NK-92 treated with Interleukin-12 subunit alpha and Interleukin-12 subunit beta, amount 100 ng/mL, for 24 hours (cell line): ENCODE results near the gene MGLL.

Experiments used
- DNase-seq: peaks from one replicate; lab custom pipeline; 2025; lab: John Stamatoyannopoulos, UW

MGLL gene

GRCh38 chr3:127758013-127758412, 64.3 kb downstream of the MGLL start:
- no peak for DNase-seq

- no peak for DNase-seq
Observed at GRCh38 chr3:127755305-127755681, 67.0 kb downstream of the MGLL start.

- no peak for DNase-seq
Observed at GRCh38 chr3:127754411-127755304, 67.7 kb downstream of the MGLL start.

GRCh38 chr3:127753898-127754410, 68.4 kb downstream of the MGLL start:
- no peak for DNase-seq

- no peak for DNase-seq
Observed at GRCh38 chr3:127753338-127753737, 69.0 kb downstream of the MGLL start.

- DNase-seq: no peak
Observed at GRCh38 chr3:127751782-127752181, 70.5 kb downstream of the MGLL start.

- DNase-seq: no peak
Observed at GRCh38 chr3:127751163-127751621, 71.1 kb downstream of the MGLL start.

- no peak for DNase-seq
Observed at GRCh38 chr3:127750226-127751031, 71.9 kb downstream of the MGLL start.

- no peak for DNase-seq
Observed at GRCh38 chr3:127749787-127750225, 72.5 kb downstream of the MGLL start.

GRCh38 chr3:127749361-127749760, 73.0 kb downstream of the MGLL start:
- DNase-seq: no peak

- no peak for DNase-seq
Observed at GRCh38 chr3:127748754-127749327, 73.5 kb downstream of the MGLL start.

GRCh38 chr3:127747751-127748521, 74.4 kb downstream of the MGLL start:
- DNase-seq: no peak

- no peak for DNase-seq
Observed at GRCh38 chr3:127747066-127747465, 75.2 kb downstream of the MGLL start.

- DNase-seq: no peak
Observed at GRCh38 chr3:127746400-127747057, 75.8 kb downstream of the MGLL start.

- DNase-seq: no peak
Observed at GRCh38 chr3:127745656-127746399, 76.5 kb downstream of the MGLL start.

- DNase-seq: no peak
Observed at GRCh38 chr3:127744875-127745274, 77.4 kb downstream of the MGLL start.

GRCh38 chr3:127744253-127744815, 78.0 kb downstream of the MGLL start:
- DNase-seq: no peak

GRCh38 chr3:127743351-127744252, 78.7 kb downstream of the MGLL start:
- DNase-seq: no peak

GRCh38 chr3:127742580-127742979, 79.7 kb downstream of the MGLL start:
- no peak for DNase-seq
